OCI-M2 (cell line): ENCODE data around the gene CBX7.

Source experiments
- DNase-seq: peaks from one replicate; lab custom pipeline; 2025; ENCODE audit not compliant: unreplicated experiment; lab: John Stamatoyannopoulos, UW

CBX7 gene

DNA sequence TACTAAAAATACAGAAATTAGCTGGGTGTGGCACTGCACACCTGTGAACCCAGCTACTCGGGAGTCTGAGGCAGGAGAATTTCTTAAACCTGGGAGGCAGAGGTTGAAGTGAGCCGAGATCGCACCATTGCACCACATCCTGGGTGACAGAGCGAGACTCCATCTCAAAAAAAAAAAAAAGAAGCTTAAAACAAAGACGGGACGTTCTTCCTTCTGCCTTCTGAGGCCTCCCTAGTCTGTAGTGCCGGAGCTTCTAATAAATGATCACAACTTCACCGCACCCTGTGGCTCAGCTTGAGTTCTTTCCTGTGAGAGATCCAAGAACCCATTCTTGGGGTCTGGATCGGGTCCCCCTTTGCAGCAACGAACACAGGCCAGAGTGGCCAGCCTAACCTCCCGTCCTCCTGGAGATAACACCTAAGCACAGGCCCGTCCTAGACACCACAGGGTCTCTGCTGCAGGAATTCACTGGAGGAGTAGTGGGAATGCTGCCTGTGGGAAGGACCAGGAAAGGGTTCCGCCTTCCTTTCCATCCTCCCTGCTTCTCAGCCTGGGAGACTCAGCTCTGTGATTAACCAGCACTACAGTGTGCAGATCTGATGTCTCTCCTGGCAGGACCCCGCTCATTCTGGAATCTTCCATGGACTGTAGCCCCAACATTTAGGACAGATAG lies 57.6 kb downstream of the CBX7 start:
- no peak for DNase-seq

DNA sequence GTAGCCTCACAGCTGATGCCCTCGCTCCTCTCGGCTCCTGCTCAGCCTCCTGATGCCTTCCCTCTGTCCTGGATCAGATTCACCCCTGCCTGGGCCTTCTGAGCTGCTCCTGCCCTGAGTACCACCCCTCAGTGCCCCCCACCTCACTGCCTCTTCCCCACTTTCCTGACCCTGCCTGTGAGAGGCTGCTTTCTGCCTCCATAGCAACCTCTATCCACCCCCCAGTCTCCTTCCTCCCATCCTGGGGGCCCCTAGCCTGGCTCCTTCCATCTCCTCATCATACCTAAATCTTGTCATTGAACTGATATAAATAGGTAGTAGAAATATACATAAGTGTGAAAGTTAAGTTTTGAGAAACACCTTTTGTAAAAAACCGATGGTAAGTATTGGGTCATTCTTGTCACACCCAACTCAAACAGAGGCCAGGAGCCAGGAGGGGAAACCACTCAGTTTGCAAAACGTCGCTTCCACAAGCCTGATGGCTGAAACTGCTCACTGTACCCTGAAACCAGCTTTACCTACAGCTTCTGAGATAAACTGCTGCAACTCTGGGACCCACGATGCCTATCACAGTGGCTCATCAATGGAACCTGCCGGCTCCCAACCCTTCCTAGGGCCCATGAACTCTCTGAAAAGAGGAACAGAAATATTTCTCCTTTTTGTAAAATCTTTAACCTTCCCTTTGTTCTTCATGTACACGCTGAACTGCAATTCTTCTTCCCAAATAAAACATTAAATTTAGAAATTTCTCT lies 60.2 kb downstream of the CBX7 start:
- DNase-seq: no peak

- no peak for DNase-seq
Observed at GRCh38 chr22:39091126-39092081, 61.1 kb downstream of the CBX7 start.

- DNase-seq: no peak
Observed at GRCh38 chr22:39090426-39091064, 61.9 kb downstream of the CBX7 start.

DNA sequence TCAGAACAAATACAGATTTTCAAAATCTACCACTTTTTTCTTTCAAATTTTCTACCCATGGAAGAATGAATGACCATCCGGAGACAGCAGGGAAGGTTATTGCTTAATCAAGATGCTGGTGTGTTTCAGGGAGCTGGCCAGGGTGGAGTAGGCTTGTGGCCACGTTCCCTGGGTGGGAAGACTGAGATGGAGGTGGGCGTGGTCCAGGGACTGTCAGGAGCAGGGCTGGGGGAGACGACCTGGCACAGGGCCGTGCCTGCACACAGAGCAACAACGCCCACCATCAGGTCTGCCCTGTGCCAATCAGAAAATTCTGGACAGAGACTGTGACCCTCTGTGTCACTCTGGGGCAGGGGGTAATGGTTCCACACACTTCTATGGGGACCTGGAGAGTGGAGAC lies 62.6 kb downstream of the CBX7 start:
- no peak for DNase-seq

- DNase-seq: no peak
Observed at GRCh38 chr22:39088685-39089032, 63.8 kb downstream of the CBX7 start.

DNA sequence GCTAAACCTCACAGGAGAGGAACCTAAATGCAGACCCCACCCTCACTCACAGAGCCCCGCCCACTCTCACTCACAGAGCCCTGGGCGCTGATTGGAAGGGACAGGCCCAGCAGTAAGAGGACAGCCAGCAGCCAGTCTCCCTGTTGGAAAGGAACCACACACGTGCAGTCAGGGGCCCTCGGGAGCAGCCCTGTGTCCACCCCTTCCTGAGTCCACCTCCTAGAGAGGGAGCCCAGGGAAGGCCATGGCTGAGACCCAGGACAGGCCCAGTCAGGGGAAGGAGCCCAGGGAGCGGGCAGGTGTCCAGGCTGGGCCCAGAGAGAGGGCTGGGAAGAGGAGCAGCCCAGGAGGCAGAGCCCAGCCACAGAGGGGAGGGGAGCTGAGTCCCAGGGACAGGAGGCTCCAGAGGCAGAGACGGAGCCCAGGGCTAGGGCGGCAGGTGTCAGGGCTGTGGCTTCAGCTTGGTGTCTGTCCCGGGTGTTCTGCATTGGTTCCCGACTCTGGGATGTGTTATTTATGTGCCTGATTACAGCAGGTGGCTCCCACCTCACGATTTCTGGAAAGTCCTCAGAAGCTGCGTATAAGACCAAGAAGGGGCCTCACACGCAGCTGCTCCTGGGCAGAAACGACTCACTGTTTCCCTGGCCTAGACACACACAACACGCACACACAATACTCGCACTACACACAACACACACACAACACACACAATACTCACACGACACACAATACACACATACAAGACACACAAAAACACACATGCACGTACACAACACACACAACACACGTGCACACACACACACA lies 64.4 kb downstream of the CBX7 start:
- no peak for DNase-seq

- no peak for DNase-seq
Observed at GRCh38 chr22:39087098-39087497, 65.4 kb downstream of the CBX7 start.

DNA sequence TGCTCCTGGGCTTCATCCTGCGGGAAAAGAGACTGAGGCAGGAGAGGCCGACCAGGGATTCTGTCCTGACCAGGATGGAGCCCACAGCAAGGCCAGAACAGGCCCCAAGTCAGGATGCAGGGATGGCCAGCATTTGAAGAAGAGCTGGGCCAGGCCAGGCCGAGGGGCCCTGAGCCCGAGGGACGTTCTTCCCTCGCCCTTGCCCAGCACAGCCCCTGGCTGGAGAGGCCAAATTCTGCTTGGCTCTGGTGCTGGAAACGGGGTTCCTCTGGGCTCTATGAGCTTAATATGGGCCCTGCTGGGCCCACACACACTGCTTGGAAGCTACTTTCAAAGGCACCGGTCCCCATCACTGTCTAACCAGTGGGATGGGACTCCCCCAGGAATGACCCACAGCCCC lies 67.8 kb downstream of the CBX7 start:
- DNase-seq: no peak

GRCh38 chr22:39083212-39084165 lies 69.0 kb downstream of the CBX7 start:
- no peak for DNase-seq

DNA sequence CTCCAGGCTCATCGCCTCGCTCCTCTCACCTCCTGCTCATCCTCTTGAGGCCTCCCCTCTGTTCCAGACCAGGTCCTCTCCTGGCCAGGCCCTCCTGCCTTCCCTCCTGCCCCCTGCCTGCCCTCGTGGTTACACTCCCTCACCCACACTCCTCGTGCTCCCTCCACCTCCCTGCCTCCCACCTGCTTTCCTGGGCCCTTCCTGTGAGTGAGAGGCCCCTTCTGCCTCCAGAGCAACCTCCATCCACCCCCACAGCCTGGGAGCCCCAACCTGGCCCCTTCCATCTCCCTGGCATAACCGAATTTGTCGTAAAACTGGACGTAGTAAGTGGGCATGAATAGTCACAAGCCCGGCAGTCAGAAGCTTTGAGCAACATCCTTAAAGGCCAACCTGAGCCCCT lies 70.9 kb downstream of the CBX7 start:
- no peak for DNase-seq

DNA sequence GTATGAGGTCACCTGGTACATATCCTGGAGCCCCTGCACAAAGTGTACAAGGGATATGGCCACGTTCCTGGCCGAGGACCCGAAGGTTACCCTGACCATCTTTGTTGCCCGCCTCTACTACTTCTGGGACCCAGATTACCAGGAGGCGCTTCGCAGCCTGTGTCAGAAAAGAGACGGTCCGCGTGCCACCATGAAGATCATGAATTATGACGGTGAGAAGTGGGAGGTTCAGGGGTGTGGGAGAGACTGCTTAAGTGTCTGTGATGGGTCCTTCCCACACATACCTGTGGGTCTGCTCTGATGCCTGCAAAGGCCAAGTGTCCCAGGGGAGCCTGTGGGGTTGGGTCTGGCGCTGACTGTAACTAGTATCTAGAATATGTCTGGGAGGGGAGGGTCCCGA lies 71.5 kb downstream of the CBX7 start:
- no peak for DNase-seq
